Cerebellar nuclear complex (tissue), 1 donor: ENCODE measurements around the gene LACTB.

Experiments
- DNase-seq, 2 experiments: peaks; one replicate each; lab custom pipeline; 2025; lab: John Stamatoyannopoulos, UW

The LACTB gene, protein sequence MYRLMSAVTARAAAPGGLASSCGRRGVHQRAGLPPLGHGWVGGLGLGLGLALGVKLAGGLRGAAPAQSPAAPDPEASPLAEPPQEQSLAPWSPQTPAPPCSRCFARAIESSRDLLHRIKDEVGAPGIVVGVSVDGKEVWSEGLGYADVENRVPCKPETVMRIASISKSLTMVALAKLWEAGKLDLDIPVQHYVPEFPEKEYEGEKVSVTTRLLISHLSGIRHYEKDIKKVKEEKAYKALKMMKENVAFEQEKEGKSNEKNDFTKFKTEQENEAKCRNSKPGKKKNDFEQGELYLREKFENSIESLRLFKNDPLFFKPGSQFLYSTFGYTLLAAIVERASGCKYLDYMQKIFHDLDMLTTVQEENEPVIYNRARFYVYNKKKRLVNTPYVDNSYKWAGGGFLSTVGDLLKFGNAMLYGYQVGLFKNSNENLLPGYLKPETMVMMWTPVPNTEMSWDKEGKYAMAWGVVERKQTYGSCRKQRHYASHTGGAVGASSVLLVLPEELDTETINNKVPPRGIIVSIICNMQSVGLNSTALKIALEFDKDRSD

DNA sequence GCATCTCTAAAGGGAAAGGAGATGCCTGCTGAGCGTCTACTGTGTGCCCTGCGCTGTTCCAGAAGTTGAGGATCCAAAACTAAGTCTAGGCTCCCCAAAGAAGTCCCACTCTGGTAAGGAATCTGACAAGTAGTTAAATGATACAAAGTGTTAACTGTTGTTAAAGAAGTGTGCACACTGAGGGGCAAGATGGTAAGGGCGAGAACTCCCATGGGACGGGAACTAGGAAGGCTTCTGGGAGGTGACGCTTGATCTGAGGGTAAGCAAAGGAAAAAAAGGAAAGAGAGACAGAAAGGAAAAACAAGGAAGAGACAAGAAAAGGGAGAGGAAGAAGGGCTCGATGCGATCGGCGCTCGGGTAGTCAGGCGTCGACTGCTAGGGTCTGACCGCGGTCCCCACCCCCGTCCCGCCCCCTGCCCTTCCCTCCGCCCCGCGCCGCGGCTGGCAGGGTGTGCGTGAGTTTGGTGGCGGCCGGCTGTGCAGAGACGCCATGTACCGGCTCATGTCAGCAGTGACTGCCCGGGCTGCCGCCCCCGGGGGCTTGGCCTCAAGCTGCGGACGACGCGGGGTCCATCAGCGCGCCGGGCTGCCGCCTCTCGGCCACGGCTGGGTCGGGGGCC, at the start of gene LACTB:
LACTB (plus strand) TSS at position 480 of the 620 bp plus-strand sequence; CDS start at position 491, 11 bp downstream.
- peak in 1 of 2 experiments; percentile 36 for DNase-seq

DNA sequence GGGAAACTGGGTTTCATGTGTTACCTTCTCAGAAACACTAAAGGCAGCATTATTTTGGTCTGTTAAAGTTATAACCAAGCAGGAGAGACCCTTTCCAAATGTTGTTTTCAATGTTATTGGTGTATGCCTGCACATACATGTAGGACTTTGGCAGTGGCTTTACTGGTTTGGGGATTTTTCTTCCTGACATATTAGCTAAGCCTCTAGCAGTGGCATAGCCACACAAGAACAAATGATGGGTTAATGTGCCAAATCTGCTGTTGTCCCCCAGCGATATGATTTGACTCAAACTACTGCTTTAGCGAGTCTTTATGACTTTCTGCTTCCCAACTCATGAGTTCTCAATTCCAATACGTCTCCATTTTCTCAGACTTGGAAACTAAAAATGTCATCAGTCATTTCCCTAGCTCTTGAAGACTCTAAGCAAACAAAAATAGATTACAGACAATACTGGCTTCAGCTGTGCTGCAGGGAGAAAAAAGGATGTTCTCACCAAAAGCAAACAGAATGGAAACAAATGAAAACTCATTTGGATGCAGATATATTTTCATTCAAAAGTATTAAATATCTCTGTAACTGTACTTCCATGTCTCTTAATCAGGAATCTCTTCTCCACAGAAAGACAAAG, 49.5 kb upstream of the LACTB start:
- no peak for DNase-seq

DNA sequence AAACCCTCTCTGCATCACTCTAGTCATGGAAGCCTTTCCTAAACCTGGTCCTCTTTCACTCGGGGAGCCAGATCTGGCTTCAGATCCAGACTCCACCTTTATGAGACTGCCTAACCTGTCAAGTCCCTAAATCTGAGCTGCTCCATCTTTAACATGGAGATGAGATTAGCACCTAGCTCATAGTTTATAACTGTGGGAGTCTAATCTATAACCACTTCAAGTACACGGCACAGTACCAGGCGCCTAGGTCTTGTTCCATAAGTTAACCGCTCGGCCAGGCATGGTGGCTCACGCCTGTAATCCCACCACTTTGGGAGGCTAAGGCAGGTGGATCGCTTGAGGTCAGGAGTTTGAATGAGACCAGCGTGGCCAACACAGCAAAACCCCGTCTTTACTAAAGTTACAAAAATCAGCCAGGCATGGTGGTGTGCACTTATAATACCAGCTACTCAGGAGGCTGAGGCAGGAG, 48.8 kb upstream of the LACTB start:
- DNase-seq, result no peak

DNA sequence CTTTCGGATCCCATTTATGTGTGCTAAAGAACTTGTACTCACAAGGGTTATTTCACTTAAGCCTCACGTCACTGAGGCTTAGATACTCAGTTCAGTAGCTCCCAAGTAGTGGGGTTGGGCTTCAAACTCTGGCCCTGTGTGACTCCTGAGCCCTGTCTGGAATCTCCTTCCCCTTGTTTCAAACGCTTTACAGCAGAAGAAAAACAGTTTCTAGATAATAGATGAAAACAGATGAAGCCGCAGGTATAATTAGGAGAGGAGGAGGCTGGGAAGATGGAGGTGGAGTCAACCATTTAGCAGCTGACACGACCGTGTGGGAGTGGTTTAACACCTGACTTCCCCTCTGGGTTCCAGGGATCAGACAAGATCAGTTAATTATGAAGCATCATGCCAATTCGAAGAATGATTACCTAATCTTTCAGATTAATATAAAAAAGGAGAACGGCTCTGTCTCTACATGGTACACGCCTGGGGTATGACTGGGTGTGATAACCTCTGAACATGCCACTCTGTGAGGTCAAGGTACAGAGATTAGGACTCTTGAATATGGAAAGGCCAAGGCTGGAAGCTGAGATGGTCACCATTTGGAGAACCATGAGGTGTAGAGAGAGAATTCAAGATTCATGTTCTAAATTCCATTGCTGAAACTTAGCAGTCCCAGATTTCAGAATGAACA, 48.0 kb upstream of the LACTB start:
- no peak for DNase-seq

DNA sequence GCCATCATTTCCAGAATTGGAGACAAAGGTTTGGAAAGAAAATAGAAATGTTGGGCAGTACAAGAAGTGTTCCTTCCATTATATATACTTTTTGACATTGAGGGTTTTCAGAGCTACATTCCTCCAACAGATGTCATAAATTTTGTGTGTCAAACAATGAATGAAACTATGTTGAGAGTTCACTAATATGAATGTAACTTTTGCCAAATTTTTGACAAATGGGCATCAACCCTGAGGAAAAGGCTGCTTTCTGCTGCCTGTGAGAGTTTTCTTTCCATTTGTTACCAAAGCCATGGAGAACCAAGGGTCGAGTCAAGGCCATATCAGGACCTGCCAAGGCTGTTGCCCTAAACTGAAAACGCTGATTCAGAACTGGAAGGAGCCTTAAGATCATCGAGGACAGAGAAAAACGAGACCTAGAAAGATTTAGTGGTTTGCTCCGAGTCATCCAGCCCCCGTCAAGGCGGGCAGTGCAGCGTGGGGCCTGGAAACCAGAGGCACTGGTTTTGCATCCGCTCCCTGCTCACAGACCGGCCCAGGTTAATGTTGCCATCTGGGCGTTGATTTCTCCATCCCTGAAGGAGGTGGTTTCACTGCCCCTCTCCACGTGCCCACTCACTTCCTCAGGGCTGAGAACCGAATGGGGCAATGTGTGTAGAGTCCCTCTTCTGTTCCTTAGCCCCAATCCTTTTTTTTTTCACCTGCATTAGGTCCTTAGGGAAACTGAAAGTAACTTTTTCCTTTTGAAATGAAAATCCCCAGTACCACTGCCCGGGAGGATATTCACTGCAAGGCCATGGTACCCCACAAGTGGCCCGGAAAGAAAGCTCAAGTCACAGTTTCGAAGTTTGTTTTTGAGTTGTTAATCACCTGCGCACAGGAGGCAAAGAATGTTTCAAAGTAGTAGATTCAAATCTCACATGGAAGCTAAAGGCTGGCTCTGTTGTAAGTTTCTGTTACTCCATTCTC, 46.4 kb upstream of the LACTB start:
- DNase-seq, result no peak

DNA sequence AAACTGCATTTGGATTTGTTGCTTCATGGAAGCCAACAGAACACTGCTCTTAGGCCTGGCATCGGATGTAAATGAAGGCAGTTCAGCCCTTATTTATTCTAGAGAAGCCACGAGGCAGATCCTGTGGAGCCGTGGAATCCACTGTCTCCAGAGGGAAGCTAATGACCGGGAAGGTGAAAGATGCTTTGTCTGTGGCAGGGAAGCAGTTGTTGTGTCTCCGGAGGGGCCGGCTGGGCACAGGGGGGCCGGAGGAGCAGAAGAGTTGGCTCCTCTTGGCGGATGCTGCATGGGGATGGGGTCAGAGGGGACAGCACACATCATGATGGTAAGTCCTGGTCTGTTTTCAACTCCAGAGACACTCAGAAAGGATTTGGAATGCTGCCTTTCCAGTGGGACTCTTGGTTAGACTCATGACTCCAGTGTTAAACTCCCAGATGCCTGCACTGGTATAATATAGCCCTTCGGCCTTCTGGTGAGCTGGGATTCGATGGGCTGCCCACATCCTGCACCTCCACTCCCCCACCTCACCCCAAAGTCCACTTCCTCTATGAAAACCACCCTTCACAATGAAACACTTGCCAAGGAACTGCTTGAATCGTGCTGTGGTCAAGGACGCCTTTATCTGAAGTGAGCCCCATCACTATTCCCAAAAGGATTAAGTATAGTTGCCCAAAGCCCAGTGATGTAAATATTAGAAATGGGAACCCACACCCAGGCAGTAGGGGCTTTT, 45.5 kb upstream of the LACTB start:
- DNase-seq, result no peak

DNA sequence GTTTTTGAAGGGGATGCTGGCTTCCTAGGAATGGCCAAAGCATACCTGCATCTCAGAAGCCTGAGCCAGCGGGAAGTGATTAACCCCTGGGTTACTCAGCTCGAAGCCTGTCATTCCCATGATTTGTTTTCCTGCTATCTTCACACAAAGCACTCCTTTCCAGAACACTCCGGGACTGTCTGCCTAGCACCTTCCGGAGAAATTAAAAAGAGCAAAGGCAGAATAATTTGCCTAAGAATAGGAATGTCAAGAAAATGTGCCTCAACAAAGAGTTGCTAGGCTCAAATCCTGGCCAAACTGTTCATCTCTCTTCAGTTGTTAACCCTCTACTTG, 45.0 kb upstream of the LACTB start:
- no peak for DNase-seq

DNA sequence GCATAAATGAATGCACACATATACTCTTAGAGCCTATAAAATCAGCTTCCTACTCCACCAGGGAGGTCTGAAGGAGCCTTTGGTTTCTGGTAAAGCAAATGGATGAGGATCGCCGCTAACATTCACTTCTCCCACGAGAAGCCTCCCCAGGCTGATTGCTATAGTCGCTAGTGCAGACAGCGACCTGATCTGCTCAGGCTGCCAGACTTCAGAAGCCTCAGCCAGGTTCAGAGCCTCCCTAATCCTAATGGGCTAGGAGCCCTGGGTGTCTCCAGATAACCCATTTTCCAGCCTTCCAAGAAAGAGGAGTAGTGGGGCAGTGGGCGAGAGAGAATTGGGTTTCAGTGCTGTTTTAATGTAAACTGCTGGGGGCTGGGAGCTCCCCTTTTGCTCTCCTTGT, 43.7 kb upstream of the LACTB start:
- DNase-seq, result no peak

DNA sequence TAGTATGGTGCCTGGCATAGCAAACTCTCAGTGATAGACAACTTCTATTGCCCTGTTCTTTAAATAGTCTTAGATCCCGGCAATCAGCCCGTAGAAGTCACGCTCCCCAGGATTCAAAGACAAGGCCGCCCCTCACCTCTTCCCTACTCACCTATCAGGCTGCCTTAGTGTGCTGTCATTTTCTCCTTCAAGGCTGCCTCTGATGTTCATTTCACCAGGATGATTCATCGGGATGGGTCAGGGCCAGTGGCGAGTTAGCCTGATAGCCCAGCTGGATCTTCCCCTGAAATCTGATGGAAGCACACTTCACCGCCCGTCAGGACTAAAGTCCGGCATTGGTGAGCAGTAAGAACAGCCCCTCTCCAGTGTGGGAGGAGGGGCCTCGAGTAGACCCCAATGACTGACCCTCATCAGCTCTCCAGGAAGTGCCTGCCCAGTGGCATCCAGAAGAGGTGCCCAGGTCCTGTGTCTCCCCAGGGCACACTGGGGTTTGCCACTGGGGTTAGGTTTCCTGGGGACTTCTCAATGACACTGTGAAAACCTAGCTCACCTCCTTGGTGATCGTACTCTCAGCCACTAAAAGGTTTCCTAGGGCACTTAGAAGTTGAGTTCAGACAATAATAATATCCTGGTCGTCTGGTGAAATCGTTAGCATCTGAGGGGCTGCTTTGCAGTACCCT, 41.6 kb upstream of the LACTB start:
- DNase-seq, result no peak

DNA sequence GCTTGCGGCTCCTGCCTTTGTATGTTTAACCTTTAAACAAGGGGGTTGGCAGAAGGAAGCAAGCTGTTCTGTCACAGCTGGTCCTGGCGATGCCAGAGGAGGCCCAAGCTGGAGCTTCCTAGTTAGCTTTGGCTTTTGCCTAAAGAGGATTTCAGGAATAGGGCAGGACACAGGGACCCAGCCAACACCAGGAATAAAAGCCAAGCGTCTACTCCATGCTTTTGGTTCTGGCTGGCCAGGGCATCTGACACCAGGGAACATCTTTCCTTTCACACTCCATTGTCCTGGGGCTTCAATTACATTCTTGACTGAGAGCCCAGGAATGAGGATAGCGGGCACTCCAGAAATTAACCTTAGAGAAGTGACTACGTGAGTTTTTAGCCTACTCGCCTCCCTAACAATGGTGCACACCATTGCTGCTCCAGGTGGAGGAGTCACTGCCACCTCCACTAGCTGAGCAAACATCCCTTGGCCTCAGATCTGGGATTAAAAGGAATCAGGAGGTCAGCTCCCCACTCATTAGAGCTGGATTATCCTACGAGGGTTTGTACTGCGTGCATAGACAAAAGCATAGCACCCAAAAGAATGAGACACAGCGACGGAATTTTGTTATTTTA, 40.9 kb upstream of the LACTB start:
- no peak for DNase-seq

DNA sequence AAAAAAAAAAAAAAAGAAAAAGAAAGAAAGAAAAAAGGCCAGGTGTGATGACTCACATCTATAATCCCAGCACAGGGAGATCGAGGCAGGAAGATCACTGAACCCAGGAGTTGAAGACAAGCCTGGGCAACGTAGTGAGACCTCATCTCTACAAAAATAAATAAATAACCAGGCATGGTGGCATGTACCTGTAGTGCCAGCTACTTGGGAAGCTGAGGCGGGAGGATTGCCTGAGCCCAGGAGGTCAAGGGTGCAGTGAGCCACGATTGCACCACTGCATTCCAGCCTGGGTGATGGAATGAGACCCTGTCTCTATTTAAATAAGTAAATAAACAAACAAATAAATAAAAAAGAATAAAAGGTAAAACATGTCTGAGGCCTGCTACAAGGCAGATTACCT, 39.3 kb upstream of the LACTB start:
- DNase-seq, result no peak

DNA sequence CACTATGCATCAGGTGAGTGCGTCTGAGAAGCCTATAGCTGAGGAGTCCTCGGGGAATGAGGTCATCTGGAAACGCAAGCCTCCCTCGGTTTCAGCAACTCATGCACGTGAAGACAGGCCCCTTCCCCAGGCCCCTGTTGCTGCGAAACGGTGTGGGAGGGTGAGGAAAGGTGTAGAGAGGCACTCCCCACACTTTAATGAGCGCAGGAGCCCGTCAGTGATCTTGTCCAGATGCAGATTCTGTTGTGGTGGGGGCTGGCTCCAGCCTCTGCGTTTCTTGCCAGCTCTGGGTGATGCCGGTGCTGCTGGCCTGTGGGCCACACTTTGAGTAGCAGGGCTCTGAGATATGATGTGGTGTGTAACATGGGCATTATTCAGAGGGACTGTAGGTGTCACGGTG, 38.6 kb upstream of the LACTB start:
- no peak for DNase-seq

DNA sequence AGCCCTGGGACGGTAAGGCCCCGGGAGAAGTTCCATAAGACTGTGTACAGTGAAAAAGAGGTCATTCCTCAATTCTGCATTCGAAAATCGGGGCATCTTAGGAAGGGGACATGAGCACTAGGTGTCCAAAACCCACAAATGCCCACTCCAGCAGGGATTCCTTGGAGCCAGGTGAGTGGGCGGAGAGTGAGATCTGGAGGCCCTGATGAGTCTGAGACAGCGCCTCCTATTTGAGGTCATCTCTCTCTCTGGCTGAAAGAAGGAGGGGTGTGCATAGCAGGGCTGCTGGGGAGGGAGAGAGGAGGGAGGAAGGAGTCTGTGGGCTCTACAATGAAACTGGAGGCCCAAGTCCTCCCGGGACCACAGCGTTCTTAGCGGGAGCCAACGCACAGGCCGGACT, 38.1 kb upstream of the LACTB start:
- DNase-seq, result no peak

DNA sequence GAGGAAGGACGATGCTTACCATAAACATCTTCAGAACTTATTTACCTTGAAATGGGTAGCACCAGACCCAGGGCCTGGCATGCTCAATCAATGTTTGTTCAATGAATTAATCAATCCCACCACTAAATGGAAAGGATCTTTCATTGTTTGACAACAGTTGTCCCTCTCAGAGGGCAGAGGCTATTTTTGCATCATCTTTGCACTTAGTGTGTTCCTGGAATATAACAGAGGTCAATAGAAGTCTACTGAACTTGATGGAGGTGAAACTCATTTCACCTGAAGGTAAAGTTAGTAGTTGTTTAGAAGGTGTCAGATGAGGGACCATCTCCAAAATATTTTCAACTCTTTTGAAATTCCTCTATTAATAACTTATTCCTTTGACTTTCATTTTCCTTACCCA, 36.9 kb upstream of the LACTB start:
- no peak for DNase-seq

DNA sequence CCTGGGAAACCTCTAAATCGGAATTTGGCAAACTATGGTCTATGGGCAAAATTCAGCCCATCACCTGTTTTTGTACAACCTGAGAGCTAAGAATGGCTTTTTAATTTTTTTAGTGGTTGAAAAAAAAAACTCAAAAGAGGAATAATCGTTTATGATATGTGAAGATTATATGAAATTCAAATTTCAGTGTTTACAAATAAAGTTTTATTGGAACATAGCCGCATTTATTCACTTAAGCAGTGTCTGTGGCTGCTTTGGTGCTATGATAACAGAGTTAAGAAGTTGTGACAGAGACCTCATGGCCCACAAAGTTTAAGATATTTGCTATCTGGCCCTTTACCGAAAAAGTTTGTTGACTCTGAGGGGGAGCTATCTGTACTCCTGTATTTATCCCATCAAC, 36.4 kb upstream of the LACTB start:
- no peak for DNase-seq

DNA sequence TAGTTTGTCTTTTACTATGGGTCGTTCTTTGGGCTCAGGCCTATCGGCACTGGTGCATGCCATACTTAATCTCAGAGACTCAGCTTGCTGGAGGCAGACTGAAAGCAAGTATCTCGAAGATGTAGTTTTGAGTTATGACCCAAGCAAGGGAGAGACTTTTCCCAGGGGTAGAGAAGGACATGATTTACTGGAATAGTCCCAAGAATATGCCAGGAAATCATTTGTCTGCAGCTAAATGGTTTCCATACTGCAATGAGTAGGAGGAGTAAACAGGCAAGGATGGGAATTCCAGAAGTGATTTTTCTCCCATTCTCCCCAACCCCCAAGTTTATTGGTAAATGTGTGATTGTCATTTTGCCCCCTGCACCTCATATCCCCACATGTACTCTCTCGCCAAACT, 35.4 kb upstream of the LACTB start:
- no peak for DNase-seq

DNA sequence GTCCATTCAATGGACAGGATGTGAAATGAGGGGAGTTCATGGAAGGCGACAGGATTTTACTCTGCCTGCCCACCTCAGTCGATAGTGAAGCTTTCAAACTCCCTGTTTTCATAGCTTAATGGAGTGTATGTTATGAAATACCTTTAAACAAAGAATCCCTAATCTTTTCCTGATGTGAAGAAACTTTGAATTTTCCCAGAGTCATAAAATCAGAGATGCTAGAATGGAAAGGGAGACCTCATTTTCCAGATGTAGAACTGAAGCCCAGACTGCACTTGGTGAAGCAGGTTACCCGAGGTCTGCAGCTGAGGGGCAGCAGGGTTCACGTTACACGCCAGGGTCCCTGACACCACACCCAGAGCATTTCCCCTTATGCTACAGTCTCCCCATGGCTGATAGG, 34.7 kb upstream of the LACTB start:
- no peak for DNase-seq

DNA sequence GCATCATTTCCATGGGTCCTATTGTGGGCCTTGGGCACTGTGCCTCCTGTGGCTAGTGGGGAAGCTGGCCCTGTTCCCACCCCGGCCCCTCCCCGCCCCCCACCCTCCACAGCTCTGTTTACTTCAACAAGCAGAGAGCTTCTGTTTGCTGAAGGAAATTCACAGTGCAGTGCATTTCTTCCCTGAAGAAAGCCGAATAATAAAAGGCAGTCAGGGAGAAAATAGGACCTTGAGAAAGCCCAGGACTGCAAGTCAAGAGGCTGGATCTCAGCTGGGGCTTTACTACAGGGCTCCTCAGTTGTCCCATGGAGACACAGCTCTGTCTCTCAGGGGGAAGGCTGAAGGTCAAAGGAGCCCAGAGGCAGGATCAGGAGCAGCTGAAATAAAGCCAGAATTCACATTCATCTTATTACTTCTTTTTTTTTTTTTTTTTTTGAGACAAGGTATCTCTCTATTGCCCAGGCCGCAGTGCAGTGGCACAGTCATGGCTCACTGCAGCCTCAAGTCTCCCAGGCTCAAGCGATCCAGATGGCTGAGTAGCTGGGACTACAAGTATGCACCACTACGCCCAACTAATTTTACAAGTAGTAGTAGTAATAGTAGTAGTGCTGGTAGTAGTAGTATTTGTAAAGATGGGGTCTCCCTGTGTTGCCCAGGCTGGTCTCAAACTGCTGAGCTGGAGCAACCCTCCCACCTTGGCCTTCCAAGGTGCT, 33.0 kb upstream of the LACTB start:
- DNase-seq, result no peak
